AG10803 (cell line): Measurements from ENCODE around the gene MIOS.
A peak's percentile ranks its signal among the peaks of the same experiment; 100 is the strongest.

Source experiments
- DNase-seq: peaks from one replicate; pipeline ENCODE4 v3.0.0; 2010; ENCODE audit warnings: low read depth
- H3K4me3 ChIP-seq: 2 replicates; pipeline ENCODE4 v1.5.1; 2011; ENCODE audit warnings: mild to moderate bottlenecking, low read length, control low read depth
- TF ChIP-seq, protein P1 (sequence below): conservative IDR thresholded peaks from 2 replicates; pipeline ENCODE4 v1.5.1; 2011; ENCODE audit warnings: mild to moderate bottlenecking, low read length, control low read depth, inconsistent platforms

MIOS gene

DNA sequence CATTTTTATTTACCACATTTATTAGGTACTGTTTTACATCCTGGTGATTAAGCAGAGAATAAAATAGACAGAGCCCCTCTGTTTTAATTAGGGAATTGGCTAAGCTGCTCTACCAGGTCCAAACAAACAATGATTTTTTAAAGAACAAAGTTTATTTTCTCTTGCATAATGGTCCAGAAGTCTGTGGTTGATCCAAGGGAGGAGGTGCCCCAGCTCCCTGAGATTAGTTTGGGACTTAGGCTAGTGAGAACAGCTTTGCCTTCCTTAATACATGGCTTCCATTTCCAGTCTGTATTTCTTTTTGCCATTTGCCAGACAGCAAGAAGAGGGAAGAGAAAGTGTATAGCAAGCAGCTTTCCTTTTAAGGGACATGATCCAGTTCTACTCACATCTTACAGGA is 2.9 kb upstream of the MIOS start:
- no peak overlapping the region for H3K4me3 ChIP-seq
- TF ChIP-seq, protein P1, sequence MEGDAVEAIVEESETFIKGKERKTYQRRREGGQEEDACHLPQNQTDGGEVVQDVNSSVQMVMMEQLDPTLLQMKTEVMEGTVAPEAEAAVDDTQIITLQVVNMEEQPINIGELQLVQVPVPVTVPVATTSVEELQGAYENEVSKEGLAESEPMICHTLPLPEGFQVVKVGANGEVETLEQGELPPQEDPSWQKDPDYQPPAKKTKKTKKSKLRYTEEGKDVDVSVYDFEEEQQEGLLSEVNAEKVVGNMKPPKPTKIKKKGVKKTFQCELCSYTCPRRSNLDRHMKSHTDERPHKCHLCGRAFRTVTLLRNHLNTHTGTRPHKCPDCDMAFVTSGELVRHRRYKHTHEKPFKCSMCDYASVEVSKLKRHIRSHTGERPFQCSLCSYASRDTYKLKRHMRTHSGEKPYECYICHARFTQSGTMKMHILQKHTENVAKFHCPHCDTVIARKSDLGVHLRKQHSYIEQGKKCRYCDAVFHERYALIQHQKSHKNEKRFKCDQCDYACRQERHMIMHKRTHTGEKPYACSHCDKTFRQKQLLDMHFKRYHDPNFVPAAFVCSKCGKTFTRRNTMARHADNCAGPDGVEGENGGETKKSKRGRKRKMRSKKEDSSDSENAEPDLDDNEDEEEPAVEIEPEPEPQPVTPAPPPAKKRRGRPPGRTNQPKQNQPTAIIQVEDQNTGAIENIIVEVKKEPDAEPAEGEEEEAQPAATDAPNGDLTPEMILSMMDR = no peak
- DNase-seq = no peak

DNA sequence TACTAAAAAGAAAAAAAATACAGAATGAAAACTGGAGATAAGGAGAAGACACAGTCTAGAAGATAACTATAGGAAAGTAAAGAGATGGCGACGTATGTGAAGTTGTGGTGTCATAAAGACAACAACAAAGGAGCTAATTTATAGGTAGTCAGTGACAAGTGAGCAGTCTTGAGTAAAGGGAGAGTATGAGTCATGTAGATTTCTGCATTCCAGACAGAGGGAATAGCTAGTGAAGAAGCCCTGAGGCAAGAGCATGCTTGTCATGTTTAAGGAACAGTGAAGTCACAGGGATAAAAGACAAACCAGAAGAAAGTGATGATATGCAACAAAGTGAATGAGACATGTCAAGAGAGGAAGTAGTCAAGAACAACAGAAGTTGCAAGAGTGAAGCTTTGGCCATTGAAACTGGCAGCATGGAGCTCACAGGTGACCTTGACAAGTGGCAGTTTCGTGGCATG is 2.3 kb upstream of the MIOS start:
- H3K4me3 ChIP-seq = no peak overlapping the region
- peak; percentile 89 for DNase-seq
- TF ChIP-seq, protein P1 = no peak

DNA sequence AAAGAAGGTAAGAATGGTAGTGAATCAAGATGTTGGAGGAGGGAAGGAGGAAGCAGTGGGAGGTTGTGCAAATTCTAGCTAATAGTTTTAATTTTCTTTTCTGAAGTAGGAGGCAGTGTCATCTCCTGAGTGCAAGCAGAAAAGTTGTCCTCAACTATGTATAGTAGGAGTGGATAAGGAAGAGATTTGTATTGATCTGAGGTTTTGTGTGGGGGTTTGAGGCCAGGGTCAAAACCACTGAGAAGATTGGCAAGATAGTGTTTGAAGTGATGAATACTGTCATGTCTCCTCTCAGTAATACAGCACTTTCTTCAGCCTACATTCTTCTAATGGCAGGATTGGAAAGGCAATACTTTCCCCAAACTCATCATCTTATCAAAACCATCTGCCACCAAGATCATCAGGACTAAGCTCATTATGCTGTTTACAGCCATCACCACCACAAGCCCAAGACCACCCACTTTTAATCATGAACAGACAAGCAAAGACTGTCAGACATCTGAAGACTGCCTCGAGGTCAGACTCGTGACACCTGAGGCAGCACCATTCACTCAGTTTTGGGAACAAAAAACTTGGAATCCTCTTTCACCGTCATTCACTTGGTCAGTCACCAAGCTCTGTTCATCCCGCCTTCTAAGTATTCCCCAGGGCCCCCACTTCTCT is 1.5 kb upstream of the MIOS start:
- TF ChIP-seq, protein P1 = no peak
- no peak overlapping the region for H3K4me3 ChIP-seq
- no peak for DNase-seq

DNA sequence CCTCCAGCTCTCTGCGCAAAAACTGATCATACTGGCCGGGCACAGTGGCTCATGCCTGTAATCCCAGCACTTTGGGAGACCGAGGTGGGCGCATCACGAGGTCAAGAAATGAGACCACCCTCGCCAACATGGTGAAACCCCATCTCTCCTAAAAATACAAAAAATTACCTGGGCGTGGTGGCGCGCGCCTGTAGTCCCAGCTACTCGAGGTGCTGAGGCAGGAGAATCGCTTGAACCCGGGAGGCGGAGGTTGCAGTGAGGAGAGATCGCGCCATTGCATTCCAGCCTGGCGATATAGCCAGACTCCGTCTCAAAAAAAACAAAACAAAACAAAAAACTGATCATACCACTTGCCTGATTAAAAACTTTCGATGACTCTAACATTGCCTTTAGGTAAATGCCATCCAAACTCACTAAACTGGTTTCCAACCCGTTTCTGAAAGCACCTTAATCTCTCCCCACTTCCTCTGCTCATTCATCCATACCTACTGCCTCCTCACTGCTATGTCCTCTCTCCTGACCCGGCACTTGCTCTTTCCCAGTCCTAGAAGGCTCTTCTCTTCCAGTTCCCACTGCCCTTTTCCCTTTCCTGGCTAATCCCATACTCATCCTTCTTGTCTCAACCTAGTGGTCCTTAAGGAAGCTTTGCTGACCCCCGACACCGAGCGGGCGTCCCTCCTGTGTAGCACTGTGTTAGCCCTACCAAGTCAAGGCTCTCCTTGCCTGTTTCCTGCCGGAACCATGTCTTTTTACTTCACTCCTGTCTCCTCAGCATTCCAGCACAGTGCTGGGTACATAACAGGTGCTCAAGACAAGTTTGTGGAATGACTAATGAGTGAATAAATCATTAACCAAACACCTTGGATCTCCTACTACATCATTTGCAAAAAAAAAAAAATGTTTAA is 686 bp upstream of the MIOS start:
- DNase-seq = no peak

DNA sequence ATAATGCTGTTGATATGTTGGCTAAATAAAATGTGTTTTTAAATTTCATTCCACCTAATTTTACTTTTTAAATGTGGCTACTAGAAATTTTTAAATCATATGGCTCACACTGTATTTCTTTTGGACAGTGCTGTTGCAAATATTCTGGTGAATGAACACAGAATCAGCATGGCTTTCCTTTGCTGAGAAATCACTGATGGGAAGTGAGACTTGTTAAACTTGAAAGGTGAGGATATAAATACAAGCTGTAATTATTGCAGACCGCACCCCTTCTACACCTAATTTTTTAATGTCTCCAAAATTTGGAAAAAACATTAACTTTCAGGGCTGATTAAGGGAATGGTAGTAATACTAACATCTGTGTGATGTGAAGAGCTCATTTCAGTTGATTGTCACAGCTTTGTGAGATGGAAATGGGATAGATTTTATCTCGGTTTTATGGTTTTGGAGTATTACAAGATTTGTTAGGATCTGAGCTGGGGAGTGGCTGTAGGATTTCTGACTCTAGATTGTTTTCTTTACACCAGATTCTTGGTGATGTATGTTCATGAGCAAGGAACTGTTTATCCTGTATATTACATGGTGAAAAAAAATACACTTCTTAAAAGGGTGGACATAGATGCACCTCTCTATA is 1.3 kb downstream of the MIOS start:
- H3K4me3 ChIP-seq = peak overlapping the region; percentile 74

More for the DNA sequence above, 686 bp upstream of the MIOS start:
- H3K4me3 ChIP-seq = peak overlapping the region; percentile 74
- TF ChIP-seq, protein P1 = no peak

DNA sequence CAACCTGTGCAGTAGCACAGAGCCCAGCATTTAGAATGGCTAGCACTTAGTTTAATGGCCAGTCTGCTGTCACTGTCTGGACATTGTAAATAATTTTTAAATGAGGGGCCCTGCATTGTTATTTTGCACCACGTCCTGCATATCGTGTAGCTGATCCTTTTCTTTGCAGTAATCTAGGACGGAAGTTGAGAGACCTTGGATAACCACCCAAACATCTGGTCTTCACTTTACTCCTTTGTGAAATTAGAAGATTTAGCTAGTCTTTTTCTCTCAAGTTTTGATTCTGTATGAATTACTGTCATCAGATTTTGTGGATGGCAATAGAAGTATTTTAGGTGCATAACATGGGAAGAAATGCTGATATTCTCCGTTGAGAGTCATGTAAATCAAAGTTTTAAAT is 1.9 kb downstream of the MIOS start:
- peak overlapping the region; percentile 74 for H3K4me3 ChIP-seq
- DNase-seq = no peak
- TF ChIP-seq, protein P1 = no peak

More for the DNA sequence above, 1.3 kb downstream of the MIOS start:
- no peak for DNase-seq
- TF ChIP-seq, protein P1 = no peak
